HG03135 (cell line): ENCODE results near the gene ITGB5.
"Not testable (repeated sequence)": the region's sequence is repeated elsewhere in the genome, so short reads cannot be mapped to it uniquely, and the experiment has no call there.

Source experiments
- ATAC-seq: cut with Tn5 transposase; IDR thresholded peaks from one replicate; pipeline ENCODE4 v1.9.1; 2021; ENCODE audit warnings: mild to moderate bottlenecking, moderate library complexity; ENCODE audit not compliant: unreplicated experiment

Gene ITGB5

GRCh38 chr3:124839896-124840295 is 47.3 kb downstream of the ITGB5 start:
- no peak for ATAC-seq

GRCh38 chr3:124838963-124839362 is 48.2 kb downstream of the ITGB5 start:
- no peak for ATAC-seq

- no peak for ATAC-seq
These were observed 49.4 kb downstream of the ITGB5 start for GRCh38 chr3:124837730-124838186.

- ATAC-seq: no peak
These were observed 50.1 kb downstream of the ITGB5 start for GRCh38 chr3:124837065-124837464.

- no peak for ATAC-seq
These were observed 50.7 kb downstream of the ITGB5 start for GRCh38 chr3:124836448-124836847.

- ATAC-seq: peak; percentile 93
These were observed 52.1 kb downstream of the ITGB5 start for GRCh38 chr3:124834723-124835718.

- ATAC-seq: no peak
These were observed 53.3 kb downstream of the ITGB5 start for GRCh38 chr3:124833710-124834332.

- no peak for ATAC-seq
These were observed 54.1 kb downstream of the ITGB5 start for GRCh38 chr3:124832782-124833709.

GRCh38 chr3:124831628-124832199 is 55.5 kb downstream of the ITGB5 start:
- no peak for ATAC-seq

GRCh38 chr3:124829819-124830554 is 57.2 kb downstream of the ITGB5 start:
- ATAC-seq: no peak

GRCh38 chr3:124829178-124829818 is 57.9 kb downstream of the ITGB5 start:
- no peak for ATAC-seq

GRCh38 chr3:124827476-124828206 is 59.5 kb downstream of the ITGB5 start:
- ATAC-seq: not testable (repeated sequence)

- no peak for ATAC-seq
These were observed 60.5 kb downstream of the ITGB5 start for GRCh38 chr3:124826703-124827102.

- ATAC-seq: no peak
These were observed 62.8 kb downstream of the ITGB5 start for GRCh38 chr3:124824286-124824915.

- no peak for ATAC-seq
These were observed 63.5 kb downstream of the ITGB5 start for GRCh38 chr3:124823648-124824047.

GRCh38 chr3:124823206-124823605 is 64.0 kb downstream of the ITGB5 start:
- ATAC-seq: no peak

GRCh38 chr3:124821356-124821755 is 65.8 kb downstream of the ITGB5 start:
- no peak for ATAC-seq

GRCh38 chr3:124818398-124819091 is 68.6 kb downstream of the ITGB5 start:
- ATAC-seq: no peak
